Body of pancreas (tissue), 4 donors: ENCODE measurements around the gene COBL.

Source experiments
- POLR2A ChIP-seq, 3 donors: fragments of 450-650 bp; IDR thresholded peaks; one replicate each; pipeline ENCODE4 v1.6.1; 2016; ENCODE audit warnings: antibody characterized with exemption in 3 of 3, mild to moderate bottlenecking in 2 of 3
- TF ChIP-seq, protein P1 (sequence below), 7 experiments: fragments of 450-650 bp in 4 of 7; fragments of 200-600 bp in 3 of 7; sonication (generic) in 3 of 7; IDR thresholded peaks; one replicate each; pipeline ENCODE4 v1.5.1; 2016 to 2019; ENCODE audit warnings: antibody characterized with exemption in 7 of 7

DNA sequence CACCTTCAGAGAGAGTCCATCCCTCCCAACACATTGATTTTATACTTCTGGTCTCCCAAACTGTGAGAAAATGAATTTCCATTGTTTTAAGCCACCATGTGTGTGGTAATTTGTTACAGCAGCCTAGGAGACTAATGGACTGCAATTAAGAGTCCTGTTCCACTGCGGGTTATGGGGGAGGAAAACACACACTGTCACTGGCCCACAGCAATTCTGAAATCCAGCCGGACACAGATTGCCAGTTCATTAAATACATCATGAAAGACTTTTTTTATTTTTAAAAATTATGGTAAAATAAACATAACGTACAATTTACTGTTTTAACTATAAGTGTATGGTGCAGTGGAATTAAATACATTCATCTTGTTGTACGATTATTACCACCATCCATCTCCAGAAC, 340.5 kb downstream of the COBL start:
- TF ChIP-seq, protein P1, sequence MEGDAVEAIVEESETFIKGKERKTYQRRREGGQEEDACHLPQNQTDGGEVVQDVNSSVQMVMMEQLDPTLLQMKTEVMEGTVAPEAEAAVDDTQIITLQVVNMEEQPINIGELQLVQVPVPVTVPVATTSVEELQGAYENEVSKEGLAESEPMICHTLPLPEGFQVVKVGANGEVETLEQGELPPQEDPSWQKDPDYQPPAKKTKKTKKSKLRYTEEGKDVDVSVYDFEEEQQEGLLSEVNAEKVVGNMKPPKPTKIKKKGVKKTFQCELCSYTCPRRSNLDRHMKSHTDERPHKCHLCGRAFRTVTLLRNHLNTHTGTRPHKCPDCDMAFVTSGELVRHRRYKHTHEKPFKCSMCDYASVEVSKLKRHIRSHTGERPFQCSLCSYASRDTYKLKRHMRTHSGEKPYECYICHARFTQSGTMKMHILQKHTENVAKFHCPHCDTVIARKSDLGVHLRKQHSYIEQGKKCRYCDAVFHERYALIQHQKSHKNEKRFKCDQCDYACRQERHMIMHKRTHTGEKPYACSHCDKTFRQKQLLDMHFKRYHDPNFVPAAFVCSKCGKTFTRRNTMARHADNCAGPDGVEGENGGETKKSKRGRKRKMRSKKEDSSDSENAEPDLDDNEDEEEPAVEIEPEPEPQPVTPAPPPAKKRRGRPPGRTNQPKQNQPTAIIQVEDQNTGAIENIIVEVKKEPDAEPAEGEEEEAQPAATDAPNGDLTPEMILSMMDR (IDR thresholded peaks at IDR 0.05) = no peak
- TF ChIP-seq POLR2A (IDR thresholded peaks at IDR 0.05) = no peak
